ENCODE data around the gene LRRC61. TPM values are rescaled to one million over a fixed set of nuclear protein-coding genes. Genes with fewer than 3 reads are reported as not detected.

The LRRC61 gene
- total RNA-seq, 2 donors from 2014 or later = 0.77 to 27.0 TPM

DNA sequence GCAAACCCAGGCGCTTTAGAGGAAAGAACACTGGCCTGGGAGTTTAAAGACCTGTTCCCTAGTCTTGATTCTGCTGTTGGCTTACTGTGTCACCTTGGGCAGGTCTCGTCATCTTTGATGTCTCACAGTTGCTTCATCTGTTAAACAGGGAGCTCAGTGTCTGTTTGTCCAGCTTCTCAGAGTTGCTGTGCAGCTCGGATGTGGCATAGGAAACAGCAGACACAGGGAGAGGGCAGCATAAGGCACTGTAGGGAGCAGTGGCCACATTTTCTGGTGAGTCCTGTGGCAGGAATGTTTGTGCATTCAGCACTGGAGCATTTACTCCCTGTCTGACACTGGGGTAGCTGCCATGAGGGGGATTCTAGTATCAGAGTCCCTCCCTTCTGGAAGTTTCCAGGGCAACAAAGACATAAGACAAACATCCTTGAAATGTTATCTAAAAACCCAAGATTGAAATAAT lies 47.5 kb downstream of the LRRC61 start:
- TF ChIP-seq, protein P1, sequence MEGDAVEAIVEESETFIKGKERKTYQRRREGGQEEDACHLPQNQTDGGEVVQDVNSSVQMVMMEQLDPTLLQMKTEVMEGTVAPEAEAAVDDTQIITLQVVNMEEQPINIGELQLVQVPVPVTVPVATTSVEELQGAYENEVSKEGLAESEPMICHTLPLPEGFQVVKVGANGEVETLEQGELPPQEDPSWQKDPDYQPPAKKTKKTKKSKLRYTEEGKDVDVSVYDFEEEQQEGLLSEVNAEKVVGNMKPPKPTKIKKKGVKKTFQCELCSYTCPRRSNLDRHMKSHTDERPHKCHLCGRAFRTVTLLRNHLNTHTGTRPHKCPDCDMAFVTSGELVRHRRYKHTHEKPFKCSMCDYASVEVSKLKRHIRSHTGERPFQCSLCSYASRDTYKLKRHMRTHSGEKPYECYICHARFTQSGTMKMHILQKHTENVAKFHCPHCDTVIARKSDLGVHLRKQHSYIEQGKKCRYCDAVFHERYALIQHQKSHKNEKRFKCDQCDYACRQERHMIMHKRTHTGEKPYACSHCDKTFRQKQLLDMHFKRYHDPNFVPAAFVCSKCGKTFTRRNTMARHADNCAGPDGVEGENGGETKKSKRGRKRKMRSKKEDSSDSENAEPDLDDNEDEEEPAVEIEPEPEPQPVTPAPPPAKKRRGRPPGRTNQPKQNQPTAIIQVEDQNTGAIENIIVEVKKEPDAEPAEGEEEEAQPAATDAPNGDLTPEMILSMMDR (conservative IDR thresholded peaks at IDR 0.05) = no peak
- peaks cover 37% of the 10 kb centered on the region for H3K36me3 ChIP-seq (ENCODE audit: control insufficient read depth, insufficient read depth, low read length)
- DNase-seq = no peak
- Mint-ChIP-seq H3K4me3 (peak overlapping the region; percentile 97), H3K27me3 (ENCODE audit: insufficient read depth) (no peaks in the 10 kb centered on the region), H3K4me1 (peaks cover 38% of the 10 kb centered on the region), H3K27ac (peak overlapping the region; percentile 84), H3K36me3 (ENCODE audit: low read depth) (peaks cover 36% of the 10 kb centered on the region), H3K9me3 (no peaks in the 10 kb centered on the region)
- H3K4me3 ChIP-seq (ENCODE audit: low read length) = peak overlapping the region; percentile 88
- H3K27ac ChIP-seq (ENCODE audit: low read depth, low read length) = no peak overlapping the region
- peaks cover 26% of the 10 kb centered on the region for H3K4me1 ChIP-seq (ENCODE audit: control insufficient read depth, insufficient read depth, low read length)
- no peaks in the 10 kb centered on the region for H3K27me3 ChIP-seq (ENCODE audit: control insufficient read depth, insufficient read depth, low read length, poor library complexity, severe bottlenecking)
- H3K9me3 ChIP-seq (ENCODE audit: control insufficient read depth, low read length) = no peaks in the 10 kb centered on the region
- WGBS, 2 experiments (ENCODE audit: insufficient coverage in 1 of 2, insufficient read length in 1 of 2) = 83 to 96% methylated on average over 2 to 3 of the region's 3 CpGs
- peak overlapping the region; percentile 96 for H3K9ac ChIP-seq (ENCODE audit: extremely low read depth, low read length, poor library complexity, severe bottlenecking)

- Histone ChIP-seq H3K4me1 (ENCODE audit: control insufficient read depth, insufficient read depth, low read length) (peaks cover 26% of the 10 kb centered on the region), H3K9me3 (ENCODE audit: control insufficient read depth, low read length) (no peaks in the 10 kb centered on the region), H3K9ac (ENCODE audit: extremely low read depth, low read length, poor library complexity, severe bottlenecking) (no peak overlapping the region), H3K4me3 (ENCODE audit: low read length) (no peak overlapping the region), H3K27me3 (ENCODE audit: control insufficient read depth, insufficient read depth, low read length, poor library complexity, severe bottlenecking) (no peaks in the 10 kb centered on the region), H3K27ac (ENCODE audit: low read depth, low read length) (no peak overlapping the region), H3K36me3 (ENCODE audit: control insufficient read depth, insufficient read depth, low read length) (peaks cover 37% of the 10 kb centered on the region)
- Mint-ChIP-seq H3K4me1 (peaks cover 44% of the 10 kb centered on the region), H3K36me3 (ENCODE audit: low read depth) (peaks cover 36% of the 10 kb centered on the region), H3K9me3 (no peaks in the 10 kb centered on the region), H3K4me3 (no peak overlapping the region), H3K27ac (peak overlapping the region; percentile 84), H3K27me3 (ENCODE audit: insufficient read depth) (no peaks in the 10 kb centered on the region)
- no peak for DNase-seq
- 95 to 97% methylated on average over 21 to 48 of the region's 48 CpGs for WGBS, 2 experiments (ENCODE audit: insufficient coverage in 1 of 2, insufficient read length in 1 of 2)
- TF ChIP-seq, protein P1 (conservative IDR thresholded peaks at IDR 0.05) = no peak
Measured at GRCh38 chr7:150371131-150371995, 48.2 kb downstream of the LRRC61 start.

DNA sequence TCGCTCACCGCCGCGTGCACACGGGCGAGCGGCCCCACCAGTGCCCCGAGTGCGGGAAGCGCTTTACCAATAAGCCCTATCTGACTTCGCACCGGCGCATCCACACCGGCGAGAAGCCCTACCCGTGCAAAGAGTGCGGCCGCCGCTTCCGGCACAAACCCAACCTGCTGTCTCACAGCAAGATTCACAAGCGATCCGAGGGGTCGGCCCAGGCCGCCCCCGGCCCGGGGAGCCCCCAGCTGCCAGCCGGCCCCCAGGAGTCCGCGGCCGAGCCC lies 48.8 kb downstream of the LRRC61 start:
- peaks cover 47% of the 10 kb centered on the region for H3K4me1 Mint-ChIP-seq
- 95 to 100% methylated on average over 9 to 30 of the region's 30 CpGs for WGBS, 2 experiments (ENCODE audit: insufficient coverage in 1 of 2, insufficient read length in 1 of 2)

More for the DNA sequence above, 48.8 kb downstream of the LRRC61 start:
- no peak overlapping the region for H3K27ac ChIP-seq (ENCODE audit: low read depth, low read length)
- Mint-ChIP-seq H3K9me3 (no peaks in the 10 kb centered on the region), H3K4me3 (no peak overlapping the region), H3K36me3 (ENCODE audit: low read depth) (peaks cover 36% of the 10 kb centered on the region), H3K27me3 (ENCODE audit: insufficient read depth) (no peaks in the 10 kb centered on the region), H3K27ac (no peak overlapping the region)
- TF ChIP-seq, protein P1 (conservative IDR thresholded peaks at IDR 0.05) = no peak
- DNase-seq = peak; percentile 44
- H3K27me3 ChIP-seq (ENCODE audit: control insufficient read depth, insufficient read depth, low read length, poor library complexity, severe bottlenecking) = no peaks in the 10 kb centered on the region
- H3K4me1 ChIP-seq (ENCODE audit: control insufficient read depth, insufficient read depth, low read length) = peaks cover 26% of the 10 kb centered on the region
- no peaks in the 10 kb centered on the region for H3K9me3 ChIP-seq (ENCODE audit: control insufficient read depth, low read length)
- no peak overlapping the region for H3K9ac ChIP-seq (ENCODE audit: extremely low read depth, low read length, poor library complexity, severe bottlenecking)
- H3K36me3 ChIP-seq (ENCODE audit: control insufficient read depth, insufficient read depth, low read length) = peaks cover 37% of the 10 kb centered on the region
- H3K4me3 ChIP-seq (ENCODE audit: low read length) = no peak overlapping the region

All from endodermal cell (in vitro differentiated cells).